22Rv1 (cell line): ENCODE measurements around the gene AZIN2.

Experiments
- H3K27ac ChIP-seq: fragments of 450-650 bp; 2 replicates; pipeline ENCODE4 v1.5.1; 2017
- ZFX ChIP-seq: fragments of 450-650 bp; IDR thresholded peaks from 2 replicates; pipeline ENCODE4 v1.6.1; 2017; ENCODE audit warnings: antibody characterized with exemption, borderline replicate concordance
- TF ChIP-seq, protein P1 (sequence below): fragments of 450-650 bp; IDR thresholded peaks from 2 replicates; pipeline ENCODE4 v1.5.1; 2017; ENCODE audit warnings: mild to moderate bottlenecking

The AZIN2 gene

GRCh38 chr1:33165809-33166208 lies 84.9 kb downstream of the AZIN2 start:
- no peak overlapping the region for H3K27ac ChIP-seq
- TF ChIP-seq ZFX = no peak
- TF ChIP-seq, protein P1, sequence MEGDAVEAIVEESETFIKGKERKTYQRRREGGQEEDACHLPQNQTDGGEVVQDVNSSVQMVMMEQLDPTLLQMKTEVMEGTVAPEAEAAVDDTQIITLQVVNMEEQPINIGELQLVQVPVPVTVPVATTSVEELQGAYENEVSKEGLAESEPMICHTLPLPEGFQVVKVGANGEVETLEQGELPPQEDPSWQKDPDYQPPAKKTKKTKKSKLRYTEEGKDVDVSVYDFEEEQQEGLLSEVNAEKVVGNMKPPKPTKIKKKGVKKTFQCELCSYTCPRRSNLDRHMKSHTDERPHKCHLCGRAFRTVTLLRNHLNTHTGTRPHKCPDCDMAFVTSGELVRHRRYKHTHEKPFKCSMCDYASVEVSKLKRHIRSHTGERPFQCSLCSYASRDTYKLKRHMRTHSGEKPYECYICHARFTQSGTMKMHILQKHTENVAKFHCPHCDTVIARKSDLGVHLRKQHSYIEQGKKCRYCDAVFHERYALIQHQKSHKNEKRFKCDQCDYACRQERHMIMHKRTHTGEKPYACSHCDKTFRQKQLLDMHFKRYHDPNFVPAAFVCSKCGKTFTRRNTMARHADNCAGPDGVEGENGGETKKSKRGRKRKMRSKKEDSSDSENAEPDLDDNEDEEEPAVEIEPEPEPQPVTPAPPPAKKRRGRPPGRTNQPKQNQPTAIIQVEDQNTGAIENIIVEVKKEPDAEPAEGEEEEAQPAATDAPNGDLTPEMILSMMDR = no peak

- H3K27ac ChIP-seq = no peak overlapping the region
- TF ChIP-seq, protein P1 = no peak
- no peak for TF ChIP-seq ZFX
Observed at GRCh38 chr1:33167650-33168447, 86.9 kb downstream of the AZIN2 start.

DNA sequence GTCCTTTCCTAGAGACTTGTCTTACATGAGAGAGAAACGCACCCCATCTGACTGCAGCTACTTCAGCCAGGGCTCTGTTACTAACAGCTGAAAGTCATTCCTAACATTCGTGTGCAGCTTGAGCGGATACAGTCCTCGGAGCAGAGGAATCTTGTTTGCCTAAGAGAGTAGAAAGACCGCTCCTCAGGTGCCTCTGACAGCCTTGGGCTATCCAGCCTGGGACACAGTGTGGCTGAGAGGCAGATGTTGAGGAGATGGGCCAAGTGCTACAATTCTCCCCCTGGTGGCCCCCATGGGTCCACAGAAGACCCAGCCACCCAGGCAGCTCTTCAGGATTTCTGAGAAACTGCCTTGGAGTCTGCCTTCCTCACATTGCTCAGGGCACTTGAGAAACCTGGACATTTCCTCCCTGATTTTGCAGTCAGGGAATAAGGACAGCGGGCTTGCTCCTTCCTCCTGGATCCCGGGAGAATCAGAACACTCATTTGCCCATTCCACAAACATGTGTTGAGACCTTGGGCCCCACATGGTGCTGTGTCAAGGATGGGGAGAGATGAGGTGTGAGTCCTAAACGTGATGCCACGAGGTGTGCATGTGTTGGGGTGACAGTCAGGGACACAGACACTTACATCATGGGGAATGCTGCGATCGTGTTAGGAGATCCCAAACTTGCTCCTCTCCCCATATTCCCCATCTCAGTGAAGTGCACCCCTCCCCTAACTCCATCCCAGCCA lies 87.8 kb downstream of the AZIN2 start:
- no peak overlapping the region for H3K27ac ChIP-seq
- TF ChIP-seq, protein P1 = no peak
- no peak for TF ChIP-seq ZFX

DNA sequence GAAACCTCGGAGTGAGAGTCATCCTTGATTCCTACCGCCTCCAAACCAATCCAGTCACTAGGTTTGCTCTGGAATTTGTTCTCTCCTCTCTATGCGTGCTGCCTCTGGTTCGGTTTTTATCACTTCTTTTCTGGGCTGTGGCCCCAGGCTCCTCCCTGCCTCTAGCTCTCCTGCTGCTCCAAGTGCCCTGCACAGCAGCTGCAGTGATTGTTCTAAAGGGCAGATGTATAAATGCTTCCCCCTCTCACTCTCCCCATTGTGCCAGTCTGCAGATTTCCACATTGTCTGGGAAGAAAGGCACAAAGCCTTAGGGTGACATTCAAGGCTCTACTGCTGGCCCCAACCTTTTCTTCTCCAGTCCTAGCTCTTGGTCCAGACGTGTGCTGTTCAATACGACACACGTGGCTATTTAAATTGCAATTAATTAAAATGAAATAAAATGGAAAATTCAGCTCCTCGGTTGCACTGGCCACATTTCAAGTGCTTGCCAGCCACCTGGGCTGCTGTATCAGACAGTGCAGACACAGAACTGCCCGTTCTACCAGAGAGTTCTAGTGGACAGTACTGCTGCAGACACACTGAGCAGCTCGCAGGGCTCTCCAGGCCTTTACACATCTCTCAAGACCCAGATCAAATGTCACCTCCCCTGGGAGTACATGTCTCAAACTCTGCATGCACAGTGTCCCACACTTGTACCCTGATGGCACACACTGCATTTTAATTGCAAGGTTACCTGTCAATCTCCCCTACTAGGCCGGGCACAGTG lies 88.5 kb downstream of the AZIN2 start:
- no peak for TF ChIP-seq ZFX
- TF ChIP-seq, protein P1 = no peak
- no peak overlapping the region for H3K27ac ChIP-seq
